HepG2 (cell line): ENCODE results near the gene CRYAA.
"Not testable (repeated sequence)": the region's sequence is repeated elsewhere in the genome, so short reads cannot be mapped to it uniquely, and the experiment has no call there.

ENCODE experiments used
- FOXA1 ChIP-seq, 2 experiments: fragments of 450-650 bp in 1 of 2; sonication (generic) in 1 of 2; formaldehyde crosslinking in 1 of 2; IDR thresholded peaks; 2 replicates each; pipeline versions ENCODE4 v1.4.0 to v1.6.1; 2016 to 2020; ENCODE audit warnings: missing genetic modification reagents in 1 of 2
- GZF1 ChIP-seq: sonication (generic); formaldehyde crosslinking; IDR thresholded peaks from 2 replicates; pipeline ENCODE4 v1.5.1; 2020; ENCODE audit warnings: mild to moderate bottlenecking, missing genetic modification reagents
- RFX1 ChIP-seq: fragments of 450-650 bp; IDR thresholded peaks from 2 replicates; pipeline ENCODE4 v1.6.1; 2017
- TAF1 ChIP-seq: sonication (generic); formaldehyde crosslinking; IDR thresholded peaks from 2 replicates; pipeline ENCODE4 v1.4.0; 2020; ENCODE audit warnings: missing genetic modification reagents
- TF ChIP-seq, protein P1 (sequence below), 2 experiments: sonication (generic) in 1 of 2; formaldehyde crosslinking in 1 of 2; IDR thresholded peaks; 2 replicates each; pipeline versions ENCODE4 v1.5.1 to v1.6.1; 2011 to 2020; ENCODE audit warnings: borderline replicate concordance in 1 of 2, low read depth in 1 of 2, low read length in 1 of 2, mild to moderate bottlenecking in 1 of 2, missing genetic modification reagents in 1 of 2, moderate library complexity in 1 of 2

DNA sequence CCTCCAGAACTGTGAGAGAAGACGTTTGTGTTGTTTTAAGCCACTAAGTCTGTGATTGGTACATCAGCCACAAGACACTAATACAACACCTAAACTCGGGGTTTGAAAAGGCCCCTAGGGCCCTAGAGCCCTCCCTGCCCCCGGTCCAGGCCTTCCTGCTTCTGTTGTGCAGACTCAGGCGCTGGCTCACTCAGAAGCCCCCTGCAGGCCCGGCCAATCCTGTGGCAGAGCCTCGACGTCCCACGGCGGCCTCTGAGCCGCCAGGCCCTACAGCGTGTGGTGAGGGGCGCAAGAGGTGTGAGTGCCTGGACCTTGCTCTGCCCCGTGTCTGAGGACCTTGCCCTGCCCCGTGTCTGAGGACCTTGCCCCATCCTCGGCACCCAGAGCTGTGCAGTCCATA, 3.1 kb upstream of the CRYAA start:
- TF ChIP-seq RFX1; FOXA1 (IDR thresholded peaks at IDR 0.05); FOXA1 (CRISPR knock-in tag; IDR thresholded peaks at IDR 0.05); TAF1 (CRISPR knock-in tag); GZF1 (CRISPR knock-in tag): not testable (repeated sequence)
- TF ChIP-seq, protein P1, sequence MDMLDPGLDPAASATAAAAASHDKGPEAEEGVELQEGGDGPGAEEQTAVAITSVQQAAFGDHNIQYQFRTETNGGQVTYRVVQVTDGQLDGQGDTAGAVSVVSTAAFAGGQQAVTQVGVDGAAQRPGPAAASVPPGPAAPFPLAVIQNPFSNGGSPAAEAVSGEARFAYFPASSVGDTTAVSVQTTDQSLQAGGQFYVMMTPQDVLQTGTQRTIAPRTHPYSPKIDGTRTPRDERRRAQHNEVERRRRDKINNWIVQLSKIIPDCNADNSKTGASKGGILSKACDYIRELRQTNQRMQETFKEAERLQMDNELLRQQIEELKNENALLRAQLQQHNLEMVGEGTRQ (IDR thresholded peaks at IDR 0.05; ENCODE audit: low read depth, low read length), result not testable (repeated sequence)
- TF ChIP-seq, protein P1 (CRISPR knock-in tag; IDR thresholded peaks at IDR 0.05; ENCODE audit: borderline replicate concordance), result not testable (repeated sequence)
